Lower leg skin (tissue), 4 donors: Measurements from ENCODE around the gene DYNLL2. TPM values are rescaled to one million over a fixed set of nuclear protein-coding genes. Genes with fewer than 3 reads are reported as not detected.

Source experiments
- DNase-seq, 2 donors: peaks; one replicate each; pipeline ENCODE4 v3.0.0-alpha.2; 2019; ENCODE audit warnings: low spot score in 2 of 2
- H3K4me3 ChIP-seq: fragments of 200-600 bp; sonication (generic); 2 replicates; pipeline ENCODE4 v1.5.1; 2017; ENCODE audit warnings: mild to moderate bottlenecking, low read depth; ENCODE audit not compliant: poor library complexity, severe bottlenecking
- POLR2A ChIP-seq, 2 donors: fragments of 450-650 bp; IDR thresholded peaks; one replicate each; pipeline ENCODE4 v1.6.1; 2016 to 2017; ENCODE audit warnings: antibody characterized with exemption in 2 of 2, mild to moderate bottlenecking in 1 of 2, moderate library complexity in 1 of 2
- WGBS, 2 donors: methylation state at CpG; one replicate each; pipeline ENCODE4 v1.1.5; 2018; 5-methylcytosine and 5-hydroxymethylcytosine counted together
- intact Hi-C: fragments of 100-400 bp; cut with DNase I; formaldehyde crosslinking; loops from one replicate; pipeline ENCODE4 v1.15.0; 2023; ENCODE audit warnings: low total_unique reads
- total RNA-seq, 4 donors: library from RNA; depleted of rRNA; stranded (reverse); fragments of >200 nt; gene quantifications; one replicate each; pipeline ENCODE4 v1.1.0, GENCODE V29; 2016
- TF ChIP-seq, protein P1 (sequence below), 3 donors: fragments of 450-650 bp; IDR thresholded peaks; one replicate each; pipeline ENCODE4 v1.5.1; 2016; ENCODE audit warnings: antibody characterized with exemption in 3 of 3, mild to moderate bottlenecking in 3 of 3, moderate library complexity in 2 of 3

The DYNLL2 gene
- total RNA-seq, 4 donors from 2014 or later: 9.7 to 14.3 (median 10.9) TPM

DNA sequence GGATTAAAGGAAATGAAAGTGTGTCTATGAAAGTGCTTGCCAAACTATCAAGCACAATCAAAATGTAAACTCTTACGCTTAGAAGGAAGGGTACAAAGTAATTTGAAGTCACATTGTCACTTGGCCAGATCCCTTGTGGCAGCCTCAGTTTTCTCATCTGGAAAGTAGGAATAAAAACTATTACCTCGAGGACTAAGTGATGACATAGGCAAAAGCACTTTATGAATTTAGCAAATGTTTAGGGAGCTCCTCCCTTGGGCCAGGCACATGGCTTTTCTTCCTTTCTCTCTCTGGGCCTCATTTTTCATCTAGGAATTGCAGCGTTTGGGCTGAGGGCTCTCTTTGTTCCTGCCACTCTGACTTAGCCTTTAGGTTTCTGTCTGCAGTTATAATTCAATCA lies 28.5 kb downstream of the DYNLL2 start:
- intact Hi-C loops: loop anchor here (10.0 kb wide), 1 partner anchor 257 kb away; the partner anchor contains the start of gene MRPS23
- TF ChIP-seq POLR2A (IDR thresholded peaks at IDR 0.05): no peak
- no peak for DNase-seq
- 70 to 75% methylated on average over 3 of the region's 3 CpGs for WGBS, 2 donors
- no peak overlapping the region for H3K4me3 ChIP-seq

DNA sequence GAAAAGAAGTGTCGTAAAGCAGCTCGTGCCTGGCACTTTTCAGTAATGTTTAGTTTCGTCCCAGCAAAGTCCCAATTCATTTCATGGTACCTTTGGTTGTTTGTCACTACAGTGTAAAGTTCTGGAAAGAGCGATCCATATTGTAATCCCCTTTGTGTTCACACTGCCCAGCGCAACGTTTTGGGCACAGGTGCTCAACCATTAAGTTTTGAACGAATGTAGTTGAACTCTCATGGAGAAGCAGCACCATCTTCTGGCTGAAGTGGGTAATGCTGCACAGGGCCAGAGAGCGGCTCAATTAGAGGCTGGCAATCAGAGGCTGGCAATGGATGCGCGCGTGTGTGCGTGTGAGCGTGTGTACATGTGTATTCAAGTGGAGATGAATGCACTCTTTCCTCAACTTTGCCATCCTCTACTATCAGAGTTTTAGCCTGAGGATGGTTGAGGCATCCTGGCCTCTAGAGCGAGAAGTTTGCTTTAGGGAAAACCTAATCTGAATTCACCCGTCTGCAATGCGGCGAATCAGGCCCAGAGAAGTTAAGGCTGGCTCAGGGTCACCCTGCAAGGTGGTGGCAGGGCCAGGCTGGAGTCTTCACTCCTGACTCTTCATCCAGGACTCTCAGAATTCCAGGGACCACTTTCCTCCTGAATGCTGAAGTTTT lies 29.9 kb downstream of the DYNLL2 start:
- WGBS, 2 donors: 28 to 32% methylated on average over 17 of the region's 17 CpGs
- TF ChIP-seq, protein P1, sequence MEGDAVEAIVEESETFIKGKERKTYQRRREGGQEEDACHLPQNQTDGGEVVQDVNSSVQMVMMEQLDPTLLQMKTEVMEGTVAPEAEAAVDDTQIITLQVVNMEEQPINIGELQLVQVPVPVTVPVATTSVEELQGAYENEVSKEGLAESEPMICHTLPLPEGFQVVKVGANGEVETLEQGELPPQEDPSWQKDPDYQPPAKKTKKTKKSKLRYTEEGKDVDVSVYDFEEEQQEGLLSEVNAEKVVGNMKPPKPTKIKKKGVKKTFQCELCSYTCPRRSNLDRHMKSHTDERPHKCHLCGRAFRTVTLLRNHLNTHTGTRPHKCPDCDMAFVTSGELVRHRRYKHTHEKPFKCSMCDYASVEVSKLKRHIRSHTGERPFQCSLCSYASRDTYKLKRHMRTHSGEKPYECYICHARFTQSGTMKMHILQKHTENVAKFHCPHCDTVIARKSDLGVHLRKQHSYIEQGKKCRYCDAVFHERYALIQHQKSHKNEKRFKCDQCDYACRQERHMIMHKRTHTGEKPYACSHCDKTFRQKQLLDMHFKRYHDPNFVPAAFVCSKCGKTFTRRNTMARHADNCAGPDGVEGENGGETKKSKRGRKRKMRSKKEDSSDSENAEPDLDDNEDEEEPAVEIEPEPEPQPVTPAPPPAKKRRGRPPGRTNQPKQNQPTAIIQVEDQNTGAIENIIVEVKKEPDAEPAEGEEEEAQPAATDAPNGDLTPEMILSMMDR (IDR thresholded peaks at IDR 0.05): peak in 2 of 3 donors; percentile 81 to 87
- no peak for TF ChIP-seq POLR2A (IDR thresholded peaks at IDR 0.05)
- intact Hi-C loops: loop anchor here (10.0 kb wide), 1 partner anchor 258 kb away; the partner anchor contains the start of gene MRPS23
- DNase-seq: peak; percentile 75 to 95
- H3K4me3 ChIP-seq: no peak overlapping the region

DNA sequence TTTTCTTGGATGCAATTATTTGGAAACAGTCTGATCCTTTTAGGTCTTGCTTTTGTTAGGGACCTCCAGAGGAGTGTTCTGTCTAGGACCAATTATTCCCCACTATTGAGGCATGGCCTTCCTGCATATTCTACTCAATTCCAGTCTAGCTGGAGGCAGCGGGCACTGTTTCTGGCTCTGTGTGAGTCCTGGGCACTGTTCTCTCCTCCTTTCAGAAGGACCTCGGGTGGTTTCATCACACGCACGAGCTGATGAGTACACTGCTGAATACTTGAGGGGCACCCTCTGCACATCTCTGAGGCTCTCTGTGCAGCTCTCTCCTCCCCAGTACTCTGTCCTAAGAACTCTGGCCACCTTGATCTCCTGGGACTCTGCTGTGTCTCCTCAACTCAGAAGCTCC lies 30.7 kb downstream of the DYNLL2 start:
- 77 to 82% methylated on average over 4 of the region's 4 CpGs for WGBS, 2 donors
- intact Hi-C loops: loop anchor here (10.0 kb wide), 1 partner anchor 259 kb away; the partner anchor contains the start of gene MRPS23
- H3K4me3 ChIP-seq: no peak overlapping the region
- DNase-seq: no peak
- TF ChIP-seq, protein P1 (IDR thresholded peaks at IDR 0.05): no peak
- no peak for TF ChIP-seq POLR2A (IDR thresholded peaks at IDR 0.05)

DNA sequence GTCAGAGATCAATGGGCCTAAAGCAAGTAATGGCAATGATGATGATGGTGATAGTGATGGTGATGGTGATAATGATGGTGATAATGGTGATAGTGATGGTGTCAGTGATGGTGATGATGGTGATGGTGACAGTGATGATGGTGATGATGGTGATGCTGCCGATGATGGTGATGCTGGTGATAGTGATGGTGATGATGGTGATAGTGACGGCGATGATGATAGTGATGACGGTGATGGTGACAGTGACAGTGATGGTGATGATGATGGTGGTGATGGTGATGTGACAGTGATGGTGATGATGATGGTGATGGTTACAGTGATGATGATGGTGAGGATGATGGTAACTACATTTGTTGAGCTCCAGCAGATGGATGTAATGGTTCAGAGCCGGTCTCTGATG lies 34.2 kb downstream of the DYNLL2 start:
- TF ChIP-seq, protein P1 (IDR thresholded peaks at IDR 0.05): peak in 1 of 3 donors; percentile 21
- TF ChIP-seq POLR2A (IDR thresholded peaks at IDR 0.05): no peak
- 90 to 93% methylated on average over 5 of the region's 5 CpGs for WGBS, 2 donors
- intact Hi-C loops: loop anchor here (10.0 kb wide), 1 partner anchor 263 kb away; the partner anchor contains the start of gene MRPS23
- no peak overlapping the region for H3K4me3 ChIP-seq
- no peak for DNase-seq

DNA sequence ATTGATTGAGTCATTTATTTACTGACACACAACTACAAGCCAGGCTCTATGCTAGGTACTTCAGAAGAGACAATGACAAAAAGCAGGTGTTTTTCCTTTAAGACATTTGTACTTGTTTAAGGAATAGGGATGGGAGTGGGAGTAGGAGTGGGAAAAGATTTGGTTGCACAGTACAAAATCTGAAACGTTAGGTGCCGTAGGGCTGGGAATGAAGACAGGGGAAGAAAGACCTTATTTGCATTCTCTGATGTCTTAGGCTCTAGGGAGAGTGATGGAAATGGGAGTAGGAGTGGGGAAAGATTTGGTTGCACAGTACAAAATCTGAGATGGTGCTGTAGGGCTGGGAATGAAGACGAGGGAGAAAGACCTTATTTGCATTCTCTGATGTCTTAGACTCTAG lies 36.3 kb downstream of the DYNLL2 start:
- intact Hi-C loops: loop anchor here (10.0 kb wide), 1 partner anchor 265 kb away; the partner anchor contains the start of gene MRPS23
- 63 to 66% methylated on average over 3 of the region's 3 CpGs for WGBS, 2 donors
- no peak overlapping the region for H3K4me3 ChIP-seq
- TF ChIP-seq POLR2A (IDR thresholded peaks at IDR 0.05): no peak
- TF ChIP-seq, protein P1 (IDR thresholded peaks at IDR 0.05): no peak
- DNase-seq: no peak

DNA sequence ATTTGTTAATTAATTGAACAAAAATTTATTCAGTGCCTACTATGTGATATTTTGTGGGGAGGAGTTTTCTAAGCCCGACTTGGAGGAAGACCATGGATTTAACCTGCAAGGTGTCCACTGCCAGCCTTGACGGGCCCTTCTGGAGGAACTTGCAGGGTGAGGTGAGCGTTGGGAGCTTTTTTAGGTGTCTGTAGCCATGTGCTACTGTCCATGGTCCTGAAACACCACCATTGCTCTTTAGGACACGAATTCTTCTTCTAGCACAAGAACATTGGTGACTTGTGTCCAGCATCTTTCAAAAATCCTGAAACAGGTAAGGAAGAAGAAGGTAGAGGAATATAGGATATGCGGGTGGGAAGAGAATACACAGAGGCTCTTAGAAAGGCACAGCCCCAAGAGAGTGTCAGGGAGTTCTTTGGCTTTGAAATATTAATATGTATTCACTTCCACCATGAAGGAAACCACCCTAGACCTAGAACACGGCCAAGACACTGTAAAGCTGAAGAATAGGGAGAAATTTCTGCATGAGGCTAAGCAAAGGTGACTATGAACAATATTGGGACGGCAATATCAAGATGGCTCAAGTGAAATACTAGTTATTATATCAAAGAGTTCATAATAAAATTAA lies 37.1 kb downstream of the DYNLL2 start:
- DNase-seq: no peak
- intact Hi-C loops: no loop called here
- 21 to 23% methylated on average over 7 of the region's 7 CpGs for WGBS, 2 donors
- no peak for TF ChIP-seq POLR2A (IDR thresholded peaks at IDR 0.05)
- TF ChIP-seq, protein P1 (IDR thresholded peaks at IDR 0.05): no peak
- H3K4me3 ChIP-seq: no peak overlapping the region
